Inflammatory macrophage treated with lipopolysaccharide for 1 hour (primary cell): ENCODE results near the gene THRB.

Source experiments
- DNase-seq, 2 donors: peaks; one replicate each; pipeline ENCODE4 v3.0.0-alpha.2; 2020 to 2022

THRB gene

DNA sequence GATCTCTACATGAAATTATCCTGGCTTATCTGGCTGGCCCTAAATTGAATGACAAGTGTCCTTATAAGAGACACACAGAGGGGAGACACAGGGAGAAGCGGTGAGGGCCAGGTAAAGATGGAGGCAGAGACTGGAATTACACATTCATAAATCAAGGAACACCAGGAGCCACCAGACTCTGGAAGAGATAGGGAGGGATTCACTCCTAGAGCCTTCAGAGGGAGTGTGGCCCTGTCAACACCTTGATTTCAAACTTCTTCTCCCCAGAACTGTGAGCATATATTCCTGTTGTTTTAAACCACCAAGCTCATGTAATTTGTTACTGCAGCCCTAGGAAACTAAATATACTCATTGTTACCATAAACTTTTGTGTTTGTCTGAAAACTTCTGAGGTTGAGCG is 193.7 kb downstream of the THRB start:
- no peak for DNase-seq

DNA sequence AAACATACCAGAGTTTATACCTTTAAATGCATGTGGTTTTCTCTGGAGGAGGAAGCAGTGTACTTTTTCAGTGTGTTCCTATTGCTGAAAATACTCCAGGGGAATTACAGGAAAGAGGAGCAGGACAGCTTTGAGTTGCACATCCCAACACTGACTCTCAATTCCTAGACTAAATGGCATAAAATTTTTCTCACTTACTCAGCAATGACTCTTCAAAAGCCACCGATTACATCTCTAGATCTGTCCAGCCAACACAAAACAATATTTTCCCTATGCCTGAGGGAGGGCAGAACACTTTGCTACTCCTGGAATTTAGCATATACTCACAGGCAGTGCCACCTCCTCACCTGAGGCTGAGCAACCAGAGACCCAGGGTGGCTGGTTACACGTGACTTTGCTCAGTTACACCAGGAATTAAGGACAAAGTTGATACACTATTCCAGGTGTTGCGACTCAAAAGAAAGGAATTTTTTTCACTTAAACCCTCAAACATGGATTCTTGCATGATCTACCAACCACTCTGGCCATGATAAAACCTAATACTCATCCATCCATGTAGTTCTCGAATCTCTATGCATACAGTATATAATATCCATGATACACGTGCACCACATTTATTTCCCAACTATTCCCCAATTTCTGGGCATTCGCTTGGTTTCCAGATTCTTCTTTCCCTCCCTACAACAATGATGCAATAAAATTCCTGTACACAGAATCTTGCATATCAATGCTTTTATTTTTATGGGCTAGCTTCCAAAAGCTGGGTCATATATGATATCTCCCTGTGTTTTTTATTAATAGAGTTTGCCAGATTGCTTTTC is 194.6 kb downstream of the THRB start:
- DNase-seq = no peak

DNA sequence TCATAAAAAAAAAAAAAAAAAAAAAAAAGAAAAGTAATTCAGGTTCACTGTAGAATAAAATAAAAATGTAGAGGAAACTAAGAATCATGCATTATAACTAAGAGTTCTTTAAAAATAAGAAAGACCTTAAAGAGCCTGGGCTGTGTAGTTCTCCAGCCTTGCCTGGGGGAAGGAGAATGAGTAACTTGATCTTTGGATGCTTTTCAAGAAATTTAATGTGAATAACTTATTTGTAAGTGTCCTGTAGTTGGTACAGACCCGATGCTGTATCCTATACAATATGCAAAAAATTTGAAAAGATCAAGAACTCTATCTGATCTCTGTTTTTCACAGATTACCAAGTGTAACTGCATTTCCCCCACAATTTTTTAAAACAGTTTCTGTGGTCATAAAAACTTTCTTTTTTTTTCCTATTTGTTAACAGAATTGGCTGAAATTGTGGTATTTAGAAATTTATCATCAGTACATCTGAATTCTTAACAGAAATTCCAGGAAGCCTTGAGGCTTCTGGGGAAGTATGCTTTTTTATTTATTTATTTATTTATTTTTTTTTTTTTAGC is 195.3 kb downstream of the THRB start:
- DNase-seq = no peak

DNA sequence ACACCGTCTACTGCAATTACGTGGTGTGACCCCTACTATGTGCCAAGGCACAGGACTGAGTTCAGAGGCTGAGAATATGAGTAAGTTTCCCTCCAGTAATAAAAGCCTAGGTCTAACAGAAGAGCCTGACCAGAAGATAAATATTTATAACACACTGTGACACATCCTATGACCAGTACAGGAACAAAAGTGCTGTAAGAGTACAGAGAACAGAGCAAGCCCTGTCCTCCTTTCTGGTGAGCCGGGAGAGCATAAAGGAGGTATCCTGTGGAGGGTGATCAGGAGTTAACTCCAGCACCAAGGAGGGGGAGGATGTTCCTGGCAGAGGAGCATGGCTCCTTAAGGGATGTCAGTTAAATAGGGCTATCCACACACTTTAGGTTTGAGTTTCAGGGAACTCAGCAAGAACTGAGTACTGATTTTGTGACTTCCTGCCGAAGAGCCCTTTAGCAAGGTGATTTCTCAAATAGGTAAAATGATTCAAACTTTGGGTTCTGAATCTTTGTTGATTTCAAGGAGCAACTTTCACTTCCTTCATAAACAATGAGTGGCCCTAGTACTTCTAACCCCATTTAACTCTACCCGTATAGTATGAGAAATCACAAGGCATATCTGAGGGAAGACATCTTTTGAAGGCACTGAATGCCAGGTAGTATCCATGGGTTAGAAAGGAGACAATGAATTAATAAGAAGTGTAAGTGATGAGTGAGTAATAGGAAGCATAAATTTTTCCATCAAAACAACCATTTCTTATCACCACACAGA is 198.0 kb downstream of the THRB start:
- DNase-seq = no peak

DNA sequence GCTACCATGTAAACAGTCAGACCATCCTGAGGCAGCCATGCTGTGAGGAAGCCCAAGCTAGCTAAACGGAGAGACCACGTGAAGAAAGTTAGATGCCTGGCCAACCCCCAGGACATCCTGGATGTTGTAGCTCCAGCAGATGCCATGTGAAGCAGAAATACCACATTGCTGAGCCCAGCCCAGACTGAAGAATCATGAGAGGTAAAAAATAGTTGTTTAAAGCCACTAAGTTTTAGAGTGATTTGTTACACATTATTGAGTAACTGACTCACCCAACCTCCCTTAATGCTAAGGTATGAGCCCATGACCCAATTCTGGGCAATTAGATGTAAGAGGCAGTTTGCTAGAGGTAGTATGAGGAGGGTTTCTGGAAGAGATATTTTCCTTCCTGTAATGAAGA is 200.5 kb downstream of the THRB start:
- DNase-seq = no peak

DNA sequence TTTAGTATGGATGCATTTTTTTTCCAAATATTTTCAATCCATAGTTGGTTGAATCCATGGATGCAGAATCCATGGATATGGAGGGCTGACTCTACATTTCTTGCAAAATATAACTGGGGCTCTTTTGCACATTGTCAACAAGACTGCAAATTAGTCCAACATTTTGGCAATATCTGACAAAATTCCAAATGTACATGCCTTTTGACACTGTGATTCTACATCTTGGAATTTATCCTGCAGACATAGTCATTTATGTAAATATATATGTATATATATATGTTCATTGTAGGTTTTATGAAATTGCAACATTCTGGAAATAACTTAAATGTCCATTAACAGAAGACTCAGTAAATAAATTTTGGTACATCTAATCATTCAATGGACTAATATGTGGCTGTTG is 203.0 kb downstream of the THRB start:
- DNase-seq = no peak

DNA sequence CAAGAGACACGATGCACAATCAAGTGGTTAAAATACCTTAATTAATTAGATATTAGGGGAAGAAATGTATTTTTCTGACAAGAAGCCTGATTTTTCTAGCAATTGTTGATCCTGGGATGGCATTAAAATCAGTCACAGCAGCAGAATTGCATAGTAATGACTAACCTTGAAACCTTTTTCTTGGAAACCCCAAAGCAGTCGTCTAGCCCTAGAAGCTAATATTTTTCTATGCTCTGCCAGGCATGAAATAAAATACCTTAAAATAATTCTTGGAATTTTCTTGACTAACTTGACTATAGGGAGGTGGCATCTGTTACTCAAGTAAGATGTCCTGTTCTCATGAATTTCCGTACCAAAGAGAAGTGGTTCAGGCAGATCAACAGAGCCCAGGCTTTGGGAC is 204.1 kb downstream of the THRB start:
- DNase-seq = no peak

DNA sequence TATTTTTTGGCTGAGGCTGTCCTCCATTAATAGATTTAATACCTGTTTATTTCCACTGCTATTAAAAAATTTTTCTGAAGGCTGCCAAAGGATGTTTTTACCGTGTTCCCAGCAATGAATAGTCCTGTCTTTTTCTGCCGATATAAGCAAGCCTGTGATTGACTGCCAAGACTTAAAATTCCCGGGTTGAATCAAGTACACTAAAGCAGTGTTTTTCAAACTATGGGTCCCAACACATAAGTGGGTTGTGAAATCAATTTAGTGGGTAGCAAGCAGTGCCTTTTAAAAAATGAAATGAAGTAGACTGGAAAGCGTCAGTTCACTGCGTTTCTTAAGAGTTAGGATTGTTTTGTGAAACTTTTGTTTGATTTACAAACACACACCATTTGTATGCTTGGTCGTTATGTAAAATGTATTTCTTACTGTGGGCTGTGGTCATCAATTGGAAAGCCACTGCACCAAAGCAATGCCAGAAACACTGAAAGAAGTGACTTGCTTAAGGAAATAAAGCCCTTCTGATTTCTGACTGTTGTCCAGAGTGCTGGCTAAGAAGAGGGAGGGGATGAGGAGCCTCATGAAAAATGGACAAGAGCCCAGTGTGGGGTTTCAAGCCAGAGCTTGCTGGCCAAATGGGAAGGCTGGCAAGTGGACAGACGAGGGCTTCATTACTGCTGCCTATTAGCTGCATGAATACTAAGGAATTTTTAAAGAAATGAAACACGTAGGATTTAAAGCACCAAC is 206.0 kb downstream of the THRB start:
- DNase-seq = no peak

DNA sequence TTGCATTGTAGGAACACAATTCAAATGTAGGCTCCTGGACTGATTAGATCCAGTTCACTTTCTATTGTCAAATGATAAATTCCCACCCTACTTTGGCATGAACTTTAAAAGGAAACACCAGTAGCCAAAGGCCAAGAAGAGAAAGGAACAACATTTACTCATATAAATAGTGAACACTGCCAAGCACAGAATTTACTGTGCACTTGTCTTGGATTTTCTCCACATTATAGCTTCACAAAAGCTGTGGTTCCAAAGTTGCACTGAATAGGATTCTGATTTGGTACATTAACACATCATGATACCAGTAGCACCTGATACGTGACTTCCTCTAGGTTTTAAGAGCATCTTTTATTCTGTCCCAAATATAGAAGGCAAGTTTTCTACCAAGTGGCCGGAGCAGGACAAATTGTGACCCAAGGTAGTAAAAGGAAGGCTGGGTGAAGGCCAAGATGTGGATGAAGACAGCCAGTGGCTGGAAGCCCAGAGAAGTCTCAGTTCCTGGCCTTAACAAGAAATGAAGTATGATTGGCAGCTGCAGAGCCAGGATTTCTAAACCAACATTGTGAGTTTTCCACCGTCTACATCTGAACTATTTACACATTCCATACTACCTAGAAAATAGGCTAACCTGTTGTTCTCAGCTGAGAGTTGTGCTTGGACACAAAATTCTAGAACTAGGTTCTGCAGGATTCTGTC is 206.7 kb downstream of the THRB start:
- no peak for DNase-seq

DNA sequence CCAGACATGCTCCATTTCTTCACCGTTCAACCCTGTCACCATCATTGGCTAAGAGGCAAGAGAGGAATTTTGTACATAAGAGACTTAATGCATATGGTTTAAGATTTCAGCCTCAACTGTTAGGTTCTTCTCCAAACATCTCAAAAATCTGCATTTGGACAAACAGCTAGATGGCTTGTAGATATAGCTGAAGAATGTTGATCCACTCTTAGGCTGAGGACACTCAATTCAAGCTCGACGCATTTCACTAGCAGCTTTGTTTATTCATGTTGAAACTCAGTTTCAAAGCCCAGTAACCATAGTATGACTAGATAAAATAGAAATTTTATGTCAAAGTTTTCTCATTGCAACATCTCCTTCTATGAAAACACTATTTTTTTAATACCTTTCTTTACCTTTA is 208.2 kb downstream of the THRB start:
- DNase-seq = no peak

DNA sequence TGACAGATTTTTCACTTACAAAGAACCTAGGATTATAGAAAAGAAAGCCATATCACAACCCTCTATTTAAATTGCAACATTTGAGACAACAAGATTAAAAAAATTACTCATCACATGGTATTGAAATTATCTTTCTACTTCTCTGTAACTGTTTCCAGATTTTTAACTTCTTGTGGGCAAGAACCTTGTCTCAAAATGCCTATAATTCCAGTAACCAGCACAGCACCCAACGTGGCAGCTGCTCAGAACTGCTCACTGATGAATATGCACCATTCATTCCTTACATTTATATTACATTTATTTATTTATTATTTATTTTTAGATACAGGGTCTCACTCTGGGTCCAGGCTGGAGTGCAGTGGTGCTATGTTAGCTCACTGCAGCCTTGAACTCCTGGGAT is 216.1 kb downstream of the THRB start:
- DNase-seq = no peak

DNA sequence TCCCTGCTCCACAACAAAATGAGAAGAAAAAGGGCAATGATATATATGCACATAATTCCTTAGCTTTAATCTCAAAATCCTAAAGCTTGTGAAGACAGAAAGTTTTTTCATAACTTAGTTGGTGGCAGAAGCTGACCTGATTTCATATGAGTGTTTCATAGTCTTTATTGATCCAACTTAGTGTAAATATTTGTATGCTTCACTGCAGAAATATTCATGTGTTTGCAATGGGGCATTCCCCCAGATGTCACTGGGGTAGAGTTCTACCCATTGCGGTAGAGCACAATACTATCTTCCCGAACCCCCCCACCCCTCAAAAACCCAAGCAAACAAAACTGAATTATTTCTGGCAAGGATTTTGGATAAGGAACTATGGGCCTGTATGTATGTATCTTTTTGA is 221.2 kb downstream of the THRB start:
- DNase-seq = no peak

DNA sequence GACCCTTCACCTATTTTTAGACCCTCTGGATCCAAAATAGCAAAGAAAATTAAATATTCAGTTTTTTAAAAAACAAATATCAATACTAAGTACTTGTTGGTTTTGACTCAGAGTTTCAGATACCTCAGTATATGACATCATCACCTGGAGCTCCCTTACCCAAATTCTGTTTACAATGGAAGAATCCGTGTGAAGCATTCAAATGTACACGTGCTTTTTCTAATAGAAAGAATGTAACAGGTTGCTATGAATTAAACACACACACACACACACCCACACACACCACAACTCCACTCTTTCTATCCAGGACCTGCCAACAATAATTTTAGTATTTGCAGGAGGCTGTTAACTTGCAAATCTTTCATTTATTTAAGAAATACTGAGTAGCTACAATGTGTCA is 221.8 kb downstream of the THRB start:
- DNase-seq = no peak

DNA sequence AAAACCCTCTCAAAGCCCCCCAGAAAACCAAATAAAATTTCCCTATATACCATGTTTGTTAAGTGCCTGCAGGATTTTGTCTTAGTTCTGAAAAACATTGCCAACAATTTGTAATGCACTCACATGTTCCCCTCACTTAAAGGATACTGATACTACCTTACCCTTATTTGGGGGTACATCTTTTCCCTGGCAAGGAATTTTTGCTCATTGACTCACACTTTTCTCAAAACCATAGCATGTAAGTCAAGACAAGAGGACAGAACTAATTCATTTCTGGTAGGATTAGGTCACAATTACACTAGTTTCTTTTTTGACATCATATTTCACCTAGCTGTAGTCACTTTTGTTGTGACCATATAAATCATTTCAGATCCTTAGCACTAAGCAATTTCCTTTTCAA is 222.2 kb downstream of the THRB start:
- DNase-seq = no peak

DNA sequence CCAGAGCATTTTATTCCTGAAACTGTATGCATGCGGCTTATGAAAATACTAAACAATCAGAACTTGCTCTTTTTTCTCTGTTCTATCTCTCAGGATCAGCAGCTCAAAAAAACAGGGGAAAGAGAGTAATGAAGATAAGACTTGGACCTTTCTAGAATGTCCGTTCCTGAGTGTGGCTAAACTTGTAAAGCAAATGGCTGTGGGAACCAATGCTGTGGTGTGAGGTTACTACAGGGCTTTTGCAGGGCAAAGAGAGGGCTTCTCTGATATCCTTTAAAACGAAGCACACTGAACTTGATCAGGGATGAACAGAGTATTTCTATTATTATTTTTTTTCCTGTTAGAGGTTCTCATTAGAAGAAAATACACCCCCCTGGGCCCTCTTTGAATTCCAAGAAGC is 223.4 kb downstream of the THRB start:
- no peak for DNase-seq

DNA sequence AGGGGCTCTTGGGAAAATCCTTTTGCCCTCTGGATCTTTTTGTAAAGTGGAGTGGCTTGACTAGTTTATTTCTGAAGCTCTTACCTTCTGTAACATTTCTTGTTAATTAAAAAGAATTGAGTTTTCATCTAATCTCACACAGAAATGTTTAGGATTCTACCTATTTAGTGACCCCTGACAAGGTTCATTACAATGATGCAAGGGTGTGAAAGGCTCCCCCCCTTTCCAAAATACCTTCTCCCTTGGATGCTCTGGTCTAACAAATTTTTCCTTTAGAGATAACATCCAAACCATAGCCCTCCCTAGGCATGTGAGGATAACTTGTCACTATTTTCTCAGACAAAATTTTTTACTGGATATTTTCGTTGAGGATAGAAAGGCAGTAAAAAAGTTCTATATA is 223.9 kb downstream of the THRB start:
- DNase-seq = no peak

DNA sequence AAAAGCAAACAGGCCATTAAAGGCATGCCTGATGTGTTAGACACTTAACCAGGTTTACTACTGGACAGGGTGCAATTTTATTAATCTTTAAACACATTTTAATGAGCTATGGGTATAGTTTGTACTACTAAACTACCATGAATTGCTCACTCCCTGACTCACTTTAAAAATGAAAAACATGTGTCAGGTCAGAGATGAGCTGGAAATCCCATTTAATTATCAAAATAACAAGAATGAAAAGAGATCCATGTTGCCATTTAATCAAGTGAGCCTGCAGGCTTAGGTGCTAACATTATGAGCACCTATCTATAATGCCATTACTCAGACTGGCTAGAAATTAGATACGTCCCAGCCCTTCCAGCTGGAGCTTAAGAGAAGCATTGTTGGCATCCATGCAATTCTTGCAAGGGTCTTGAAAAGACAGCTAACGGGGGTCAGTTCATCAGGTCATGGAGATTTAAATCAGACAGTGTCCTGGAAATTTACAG is 224.4 kb downstream of the THRB start:
- no peak for DNase-seq

DNA sequence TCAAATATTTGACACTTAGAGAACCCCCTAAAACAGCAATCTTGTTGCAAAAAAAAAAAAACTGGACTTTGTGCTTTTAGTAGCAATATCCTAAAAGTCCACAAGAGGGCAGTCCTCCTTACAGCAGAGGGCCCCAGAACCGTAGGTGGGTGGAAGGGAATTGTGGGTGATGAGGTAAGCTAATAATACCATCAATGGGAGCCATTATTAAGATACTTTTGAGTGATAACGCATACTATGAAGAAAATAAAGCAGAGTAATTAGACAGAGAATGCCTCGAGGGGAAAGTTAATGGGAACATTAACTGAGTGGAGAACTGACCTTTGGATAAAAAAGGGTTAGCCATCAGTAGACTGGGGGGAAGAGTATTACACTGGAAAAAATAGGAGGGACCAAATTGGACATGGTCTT is 229.9 kb downstream of the THRB start:
- DNase-seq = peak; percentile 26 to 69

DNA sequence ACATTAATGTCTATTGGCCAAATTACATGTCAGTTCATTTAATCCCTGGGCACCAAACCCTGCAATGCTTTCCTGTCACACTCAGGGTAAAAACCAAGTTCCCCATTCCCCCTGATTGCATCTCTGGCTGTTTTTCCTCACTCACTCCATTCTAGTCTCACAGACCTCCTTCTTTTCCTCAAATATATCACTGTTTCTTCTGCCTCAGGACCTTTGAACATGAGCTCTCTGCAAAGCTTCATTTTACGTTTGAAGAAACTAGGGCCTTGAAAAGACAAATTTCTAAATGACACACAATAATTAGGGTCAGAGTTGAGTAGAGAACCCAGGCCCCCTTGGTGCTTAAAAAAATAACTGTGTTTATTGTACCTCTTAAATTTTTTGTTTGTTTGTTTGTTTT is 230.6 kb downstream of the THRB start:
- DNase-seq = no peak

DNA sequence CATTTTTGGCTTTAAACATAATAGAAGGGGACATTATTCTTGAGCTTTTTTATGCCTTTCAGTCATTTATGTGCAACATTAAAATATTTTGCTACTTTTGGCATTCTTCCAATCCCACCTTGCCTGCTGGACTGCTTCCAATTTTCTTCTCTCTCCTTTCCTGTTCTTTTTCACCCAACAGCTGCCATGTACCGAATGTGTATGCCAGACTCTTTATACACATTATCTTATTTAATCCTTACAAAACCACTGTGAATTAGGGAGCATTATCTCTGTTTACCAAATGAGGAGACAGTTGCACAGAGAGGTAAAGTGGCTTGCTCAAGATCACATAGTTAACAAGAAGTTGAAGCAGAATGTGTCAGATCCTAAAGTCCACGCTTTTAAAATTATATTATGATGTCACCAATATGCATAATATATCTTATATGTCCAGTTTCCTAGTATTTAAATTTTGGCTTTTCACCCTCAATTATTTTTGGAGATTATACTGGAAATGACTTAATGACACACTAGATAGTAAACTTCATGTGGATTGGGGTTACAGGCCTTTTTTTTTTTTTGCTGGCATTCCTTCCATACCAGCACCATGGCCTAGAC is 231.5 kb downstream of the THRB start:
- DNase-seq = no peak

DNA sequence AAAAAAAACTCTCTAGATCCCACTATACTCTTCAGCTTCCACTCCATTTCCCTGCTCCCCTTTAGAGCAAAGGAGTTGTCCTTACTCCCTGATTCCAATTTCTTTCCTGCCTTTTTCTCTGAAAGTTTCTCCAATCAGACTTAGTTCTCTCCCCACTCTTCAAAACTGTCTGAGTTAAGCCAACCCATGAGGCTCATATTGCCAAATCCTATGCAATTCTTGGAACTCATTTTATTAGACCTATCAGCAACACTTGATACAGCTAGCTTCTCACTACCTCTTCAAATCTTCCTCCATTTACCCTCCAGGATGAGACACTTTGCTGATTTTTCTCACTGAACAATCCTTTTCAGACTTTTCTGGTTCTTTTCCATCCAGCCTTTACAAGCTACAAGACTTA is 233.1 kb downstream of the THRB start:
- no peak for DNase-seq

DNA sequence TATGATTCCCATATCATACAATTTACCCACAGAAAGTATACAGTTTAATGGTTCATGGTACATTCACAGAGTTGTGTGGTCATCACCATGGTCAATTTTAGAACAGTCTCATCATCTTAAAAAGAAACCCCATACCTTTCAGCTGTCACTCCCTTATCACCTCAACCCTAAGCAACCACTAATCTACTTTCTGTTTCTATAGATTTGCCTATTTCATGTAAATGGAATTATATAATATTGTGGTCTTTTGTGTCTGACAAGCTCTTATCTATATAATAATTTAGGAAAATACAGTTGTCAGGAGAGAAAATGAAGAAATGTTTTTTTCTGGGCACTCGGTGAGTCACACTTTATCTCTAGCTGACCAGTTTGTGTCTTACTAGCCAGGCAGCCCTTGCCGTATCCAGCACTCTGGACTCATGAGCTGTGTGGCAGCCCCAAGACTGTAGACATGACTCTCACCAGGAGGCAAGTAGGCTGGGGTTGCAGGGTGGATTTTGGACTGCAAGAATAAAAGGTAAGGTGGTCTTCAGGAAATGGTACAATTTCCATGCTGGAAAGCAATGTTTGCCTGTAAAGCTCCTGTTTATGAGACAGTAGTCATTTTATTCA is 234.6 kb downstream of the THRB start:
- no peak for DNase-seq
